GM12875 (cell line): ENCODE data around the gene HSPA8.

Experiments used
- H3K4me3 ChIP-seq: one replicate; pipeline ENCODE4 v1.5.1; 2011; ENCODE audit warnings: low read depth, low read length, control low read depth
- TF ChIP-seq, protein P1 (sequence below): IDR thresholded peaks from 2 replicates; pipeline ENCODE4 v1.5.1; 2011; ENCODE audit warnings: low read depth, mild to moderate bottlenecking, control low read depth, inconsistent platforms, low read length, moderate library complexity, borderline replicate concordance; ENCODE audit not compliant: insufficient read depth

Gene HSPA8

GRCh38 chr11:123084454-123084853 lies 22.5 kb upstream of the HSPA8 start:
- H3K4me3 ChIP-seq: no peak overlapping the region
- TF ChIP-seq, protein P1, sequence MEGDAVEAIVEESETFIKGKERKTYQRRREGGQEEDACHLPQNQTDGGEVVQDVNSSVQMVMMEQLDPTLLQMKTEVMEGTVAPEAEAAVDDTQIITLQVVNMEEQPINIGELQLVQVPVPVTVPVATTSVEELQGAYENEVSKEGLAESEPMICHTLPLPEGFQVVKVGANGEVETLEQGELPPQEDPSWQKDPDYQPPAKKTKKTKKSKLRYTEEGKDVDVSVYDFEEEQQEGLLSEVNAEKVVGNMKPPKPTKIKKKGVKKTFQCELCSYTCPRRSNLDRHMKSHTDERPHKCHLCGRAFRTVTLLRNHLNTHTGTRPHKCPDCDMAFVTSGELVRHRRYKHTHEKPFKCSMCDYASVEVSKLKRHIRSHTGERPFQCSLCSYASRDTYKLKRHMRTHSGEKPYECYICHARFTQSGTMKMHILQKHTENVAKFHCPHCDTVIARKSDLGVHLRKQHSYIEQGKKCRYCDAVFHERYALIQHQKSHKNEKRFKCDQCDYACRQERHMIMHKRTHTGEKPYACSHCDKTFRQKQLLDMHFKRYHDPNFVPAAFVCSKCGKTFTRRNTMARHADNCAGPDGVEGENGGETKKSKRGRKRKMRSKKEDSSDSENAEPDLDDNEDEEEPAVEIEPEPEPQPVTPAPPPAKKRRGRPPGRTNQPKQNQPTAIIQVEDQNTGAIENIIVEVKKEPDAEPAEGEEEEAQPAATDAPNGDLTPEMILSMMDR: no peak

DNA sequence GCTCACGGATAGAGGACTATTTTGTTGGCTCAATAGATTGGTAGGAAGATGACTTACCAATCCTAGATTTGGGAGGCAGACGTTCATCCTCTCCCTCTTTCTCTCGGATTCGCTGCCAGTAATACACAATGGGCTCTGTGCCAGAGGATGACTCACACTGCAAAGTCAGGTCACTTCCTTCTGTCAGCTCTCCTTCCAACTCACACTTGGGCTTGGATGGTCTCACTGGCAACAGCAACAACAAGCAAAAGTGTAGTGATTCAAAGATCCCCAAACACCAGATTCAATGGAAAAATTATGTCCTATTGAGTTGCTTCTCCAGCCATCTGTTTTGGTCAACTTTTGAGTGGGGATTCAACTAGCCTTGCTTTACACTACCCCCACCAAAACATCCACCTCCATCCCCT lies 21.7 kb upstream of the HSPA8 start:
- TF ChIP-seq, protein P1: no peak
- no peak overlapping the region for H3K4me3 ChIP-seq

DNA sequence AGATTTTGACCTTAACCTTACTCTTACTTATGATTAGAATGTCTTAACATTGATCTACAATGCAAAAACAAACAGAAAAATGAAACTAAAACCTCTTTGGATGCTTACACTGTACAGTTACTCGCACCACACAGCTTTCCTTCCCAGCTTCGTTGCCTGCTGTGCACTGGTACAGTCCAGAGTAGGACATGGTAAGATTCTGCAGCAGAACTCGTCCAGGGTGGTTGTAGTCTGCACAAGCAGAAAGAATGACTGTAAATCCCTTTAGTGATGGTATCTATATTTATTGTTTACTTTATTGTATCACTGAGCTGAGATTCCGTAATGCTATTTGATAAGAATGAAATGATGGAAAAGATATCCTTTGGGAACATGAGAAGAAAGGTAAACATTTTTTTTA lies 21.0 kb upstream of the HSPA8 start:
- TF ChIP-seq, protein P1: no peak
- no peak overlapping the region for H3K4me3 ChIP-seq

DNA sequence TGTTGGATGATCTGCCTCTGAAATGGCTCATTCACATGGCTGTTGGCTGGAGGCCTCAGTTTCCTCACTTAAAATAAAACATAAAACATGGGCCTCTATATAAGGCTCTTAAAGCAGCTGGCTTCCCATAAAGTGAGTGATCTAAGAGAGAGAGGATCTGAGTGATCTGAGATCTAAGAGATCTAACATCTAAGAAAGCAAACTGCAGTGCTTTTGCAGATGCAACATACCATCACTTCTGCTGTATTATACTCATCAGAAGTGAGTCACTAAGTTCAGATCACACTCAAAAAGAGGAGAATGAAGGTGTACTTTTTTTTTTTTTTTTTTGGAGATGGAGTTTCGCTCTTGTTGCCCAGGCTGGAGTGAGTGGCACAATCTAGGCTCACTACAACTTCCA lies 18.1 kb upstream of the HSPA8 start:
- no peak overlapping the region for H3K4me3 ChIP-seq
- TF ChIP-seq, protein P1: no peak

DNA sequence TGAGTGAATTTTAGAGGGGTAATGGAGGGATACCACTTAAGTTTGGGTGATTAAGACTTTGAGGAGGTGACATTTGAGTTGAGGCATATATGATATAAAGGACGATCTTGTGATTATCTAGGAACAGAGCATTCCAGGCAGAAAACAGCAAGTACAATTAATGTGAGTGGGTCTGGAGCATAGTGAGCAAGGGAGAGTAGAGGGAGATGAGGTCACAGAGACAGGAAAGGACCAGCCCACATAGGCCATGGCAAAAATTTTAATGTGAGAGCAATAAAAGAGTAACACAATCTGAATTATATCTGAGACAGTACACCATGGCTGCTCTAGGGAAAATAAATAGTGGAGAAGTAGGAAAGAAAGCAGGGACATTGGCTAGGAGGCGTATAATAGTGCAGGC lies 14.5 kb upstream of the HSPA8 start:
- TF ChIP-seq, protein P1: no peak
- H3K4me3 ChIP-seq: no peak overlapping the region

GRCh38 chr11:123073343-123074057 lies 11.6 kb upstream of the HSPA8 start:
- TF ChIP-seq, protein P1: no peak
- H3K4me3 ChIP-seq: no peak overlapping the region

DNA sequence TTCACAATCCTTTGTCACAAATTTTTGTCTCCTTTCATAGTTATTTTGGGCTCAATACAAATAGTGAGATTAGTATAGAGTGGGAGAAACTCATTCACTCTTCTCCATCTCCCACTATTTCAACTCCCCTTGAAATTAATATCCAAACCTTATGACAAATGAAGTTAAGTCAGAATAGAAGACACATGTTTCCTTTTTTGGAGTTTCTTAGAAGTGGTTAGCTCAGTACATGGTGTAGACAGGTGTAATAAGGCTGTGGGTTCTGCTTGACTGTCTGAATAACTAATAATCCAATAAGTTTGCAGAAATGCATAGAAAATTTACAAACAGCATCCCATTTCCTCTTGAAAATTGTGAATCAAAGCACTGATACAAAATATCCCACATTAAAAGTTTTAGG lies 10.8 kb upstream of the HSPA8 start:
- H3K4me3 ChIP-seq: no peak overlapping the region
- TF ChIP-seq, protein P1: no peak
